Activated T-cell treated with anti-CD3 and anti-CD28 coated beads for 48 hours (primary cell): Measurements from ENCODE around the gene NR2F6.
"Not testable (repeated sequence)": the region's sequence is repeated elsewhere in the genome, so short reads cannot be mapped to it uniquely, and the experiment has no call there.

Experiments used
- DNase-seq: peaks from one replicate; pipeline ENCODE4 v3.0.0-alpha.2; 2020; ENCODE audit warnings: low read depth

Gene NR2F6

DNA sequence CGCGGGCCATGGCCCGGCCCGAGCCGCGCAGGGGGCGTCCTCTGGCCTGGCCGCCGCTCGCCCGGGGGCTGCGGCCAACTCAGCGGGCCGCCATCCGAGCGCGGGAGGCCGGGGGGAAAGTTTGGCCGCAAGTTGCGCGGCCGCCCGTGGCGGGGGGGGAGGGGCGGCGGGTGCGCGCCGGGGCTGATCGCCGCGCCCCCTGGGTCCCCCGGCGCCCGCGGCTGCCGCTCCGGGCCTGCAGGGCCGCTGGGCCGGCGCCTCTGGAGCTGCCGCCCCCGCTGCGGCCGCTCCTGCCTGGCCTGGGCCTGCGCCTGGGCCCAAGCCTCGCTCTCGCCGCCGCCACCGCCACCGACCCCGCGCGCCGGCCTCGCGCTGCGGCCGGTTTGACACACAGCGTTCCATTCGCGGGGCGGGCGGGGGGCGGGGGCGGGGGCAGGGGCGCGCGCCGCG lies at the start of gene NR2F6:
Gene NR2F6, minus strand, starts transcription at position 385 of the 450 bp plus-strand sequence. CDS start 699 bp downstream, outside the sequence.
- DNase-seq: no peak

DNA sequence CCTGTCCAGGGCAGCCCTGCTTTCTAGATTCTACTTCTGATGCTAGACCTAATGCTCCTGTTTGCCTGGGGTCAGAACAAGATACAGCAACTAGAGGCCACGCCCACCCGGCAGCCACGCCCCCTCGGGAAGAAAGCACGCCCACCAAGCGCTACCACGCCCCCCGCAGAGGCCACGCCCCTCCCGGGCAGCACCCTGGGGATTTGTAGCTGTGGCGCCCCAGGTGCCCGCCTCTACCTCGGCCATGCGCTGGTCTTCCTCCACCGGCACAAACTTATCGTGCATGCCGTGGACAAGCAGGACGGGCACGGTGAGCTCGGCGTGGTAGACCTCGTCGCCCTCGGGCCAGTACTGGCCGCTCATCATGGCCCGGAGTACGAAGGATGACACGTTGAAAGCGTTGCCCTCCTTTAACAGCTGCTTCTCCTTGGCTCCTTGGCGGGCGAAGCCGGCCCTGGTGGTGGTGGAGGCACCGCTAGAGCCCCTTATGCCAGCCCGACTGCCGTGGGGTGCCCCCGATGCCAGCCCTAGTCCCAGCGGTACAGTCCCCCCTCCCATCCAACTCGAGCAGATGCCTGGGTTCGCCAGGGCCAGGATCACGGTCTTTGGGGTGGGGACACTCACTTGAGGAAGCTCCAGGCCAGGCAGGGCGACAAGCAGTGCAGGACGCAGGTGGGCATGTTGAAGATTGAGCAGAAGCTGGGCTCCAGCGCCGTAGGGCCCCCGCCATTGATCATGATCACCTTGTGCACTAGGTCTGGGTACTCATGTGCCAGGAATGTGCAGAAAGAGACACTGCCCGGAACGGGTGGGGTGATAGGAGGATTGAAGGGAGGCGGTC lies 48.6 kb upstream of the NR2F6 start:
- DNase-seq: peak; percentile 66

DNA sequence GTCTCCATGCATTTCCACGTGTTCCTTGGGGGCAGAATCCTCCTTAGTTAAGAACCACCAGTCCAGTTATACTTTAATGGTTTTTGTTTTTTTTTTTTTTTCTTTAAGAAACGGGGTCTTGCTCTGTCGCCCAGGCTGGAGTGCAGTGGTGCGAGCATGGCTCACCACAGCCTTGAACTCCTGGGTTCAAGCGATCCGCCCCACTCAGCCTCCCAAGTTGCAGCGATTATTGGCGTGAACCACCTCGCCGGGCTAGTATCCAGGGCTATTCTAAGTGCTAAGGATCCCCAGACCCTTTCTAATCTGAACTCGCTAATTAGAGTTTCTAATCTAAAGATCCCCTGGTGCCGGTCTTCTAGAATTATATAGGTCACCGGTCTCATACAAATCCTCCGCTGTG lies 47.9 kb upstream of the NR2F6 start:
- DNase-seq: no peak

DNA sequence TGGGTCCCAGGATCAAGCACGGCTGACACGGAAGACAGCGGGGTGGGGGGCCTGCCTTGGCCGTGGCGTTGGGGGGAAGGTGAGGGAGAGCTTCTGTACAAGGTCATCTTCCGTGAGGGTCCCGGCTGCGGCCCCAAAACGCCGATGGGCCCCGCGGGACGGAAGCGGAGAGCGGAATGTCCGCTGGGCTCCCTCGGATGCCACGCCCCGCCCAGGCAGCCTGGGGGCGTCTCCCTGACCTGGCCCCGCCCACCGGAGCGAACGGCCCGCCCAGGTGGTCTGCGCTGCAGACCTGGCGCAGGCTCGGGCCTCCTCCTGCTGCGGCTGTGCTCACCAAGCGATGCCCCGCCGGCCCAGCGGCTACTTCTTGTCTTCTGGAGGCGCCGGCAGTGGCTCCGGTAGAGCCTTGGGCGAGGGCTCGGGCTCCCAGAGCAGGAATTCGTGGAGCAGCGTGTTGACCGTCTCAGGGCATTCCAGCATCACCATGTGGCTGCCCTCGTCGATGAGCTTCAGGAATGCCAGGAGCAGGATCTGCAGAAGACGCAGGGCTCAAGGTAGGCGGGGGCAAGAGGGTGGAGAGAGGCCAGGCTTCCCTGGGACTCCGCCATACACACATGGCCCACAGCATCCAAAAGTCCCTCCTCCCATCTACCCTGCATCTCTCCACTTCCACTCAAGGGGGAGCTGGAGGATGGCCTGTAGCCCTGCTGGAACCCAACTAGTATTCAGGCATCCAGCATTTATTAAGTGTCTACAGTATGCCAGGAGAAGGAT lies 46.8 kb upstream of the NR2F6 start:
- DNase-seq: peak; percentile 83

DNA sequence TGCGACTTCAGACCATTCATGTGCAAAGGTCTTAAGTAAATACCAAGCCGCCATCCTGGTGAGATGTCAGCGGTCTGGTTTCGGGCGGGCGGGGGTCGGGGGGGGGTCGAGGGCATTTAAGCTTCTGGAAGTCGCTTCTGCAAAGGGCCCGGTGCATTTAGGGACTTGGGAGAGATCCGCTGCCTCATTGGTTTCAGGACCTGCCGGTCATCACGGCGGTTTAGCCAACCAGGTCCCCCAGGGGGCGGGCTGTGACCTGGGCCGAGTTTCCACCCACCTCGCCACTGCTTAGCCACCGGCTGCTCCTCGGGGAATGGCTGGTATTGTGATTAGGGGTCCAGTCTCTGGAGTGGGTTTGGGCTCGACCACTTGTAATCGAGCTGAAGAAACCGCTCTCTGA lies 43.8 kb upstream of the NR2F6 start:
- peak; percentile 68 for DNase-seq

DNA sequence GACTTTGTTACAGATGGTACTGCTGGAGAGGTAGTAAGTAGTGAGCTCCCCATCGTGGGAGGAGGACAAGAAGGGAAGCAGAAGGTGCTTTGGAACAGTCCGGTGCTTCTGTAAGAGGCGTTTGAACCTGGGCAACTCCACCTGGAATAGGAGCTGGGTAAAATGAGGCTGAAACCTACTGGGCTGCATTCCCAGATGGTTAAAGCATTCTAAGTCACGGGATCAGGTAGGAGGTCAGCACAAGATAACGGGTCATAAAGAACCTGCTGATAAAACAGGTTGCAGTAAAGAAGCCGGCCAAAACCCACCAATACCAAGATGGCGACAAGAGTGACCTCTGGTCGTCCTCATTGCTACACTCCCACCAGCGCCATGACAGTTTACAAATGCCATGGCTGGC lies 41.0 kb upstream of the NR2F6 start:
- no peak for DNase-seq

DNA sequence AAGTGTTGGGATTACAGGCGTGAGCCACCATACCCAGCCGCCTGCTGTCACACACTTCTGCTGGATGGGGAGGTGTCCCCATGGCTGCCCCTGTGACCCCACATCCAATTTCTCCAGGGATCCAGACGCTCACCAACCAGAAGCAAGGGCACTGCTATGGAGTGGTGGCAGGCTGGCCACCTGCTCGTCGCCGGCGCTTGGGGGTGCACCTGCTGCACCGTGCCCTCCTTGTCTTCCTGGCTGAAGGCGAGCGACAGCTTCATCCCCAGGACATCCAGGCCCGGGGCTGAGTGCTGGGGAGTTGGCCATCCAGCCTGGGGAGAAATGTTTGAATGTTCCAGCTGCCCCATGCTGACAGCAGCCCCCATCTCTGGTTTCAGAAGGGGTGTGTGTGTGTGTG lies 40.5 kb upstream of the NR2F6 start:
- no peak for DNase-seq

DNA sequence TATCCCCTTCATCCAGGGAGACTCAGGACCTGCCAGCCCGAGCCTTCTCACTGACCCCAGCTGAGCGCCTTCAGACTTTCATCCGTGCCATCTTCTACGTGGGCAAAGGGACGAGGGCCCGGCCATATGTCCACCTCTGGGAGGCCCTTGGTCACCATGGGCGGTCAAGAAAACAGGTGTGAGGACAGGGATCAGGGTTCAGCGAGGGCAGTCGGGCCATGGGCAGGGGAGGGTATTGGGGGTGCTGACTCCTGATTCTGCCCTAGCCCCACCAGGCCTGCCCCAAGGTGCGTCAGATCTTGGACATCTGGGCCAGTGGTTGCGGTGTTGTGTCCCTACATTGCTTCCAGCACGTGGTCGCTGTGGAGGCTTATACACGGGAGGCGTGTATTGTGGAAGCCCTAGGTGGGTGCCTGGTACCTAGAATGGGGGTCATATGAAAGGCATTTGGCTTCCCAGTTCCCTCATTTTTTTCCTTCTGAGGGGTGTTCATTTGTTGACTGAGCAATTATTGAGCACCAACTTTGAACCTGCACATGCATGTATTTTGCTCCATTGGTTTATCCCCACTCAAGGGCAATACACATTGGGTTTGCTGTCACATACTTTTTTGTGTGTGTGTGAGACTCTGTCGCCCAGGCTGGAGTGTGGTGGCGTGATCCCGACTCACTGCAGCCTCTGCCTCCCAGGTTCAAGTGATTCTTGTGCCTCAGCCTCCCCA lies 39.9 kb upstream of the NR2F6 start:
- DNase-seq: no peak

DNA sequence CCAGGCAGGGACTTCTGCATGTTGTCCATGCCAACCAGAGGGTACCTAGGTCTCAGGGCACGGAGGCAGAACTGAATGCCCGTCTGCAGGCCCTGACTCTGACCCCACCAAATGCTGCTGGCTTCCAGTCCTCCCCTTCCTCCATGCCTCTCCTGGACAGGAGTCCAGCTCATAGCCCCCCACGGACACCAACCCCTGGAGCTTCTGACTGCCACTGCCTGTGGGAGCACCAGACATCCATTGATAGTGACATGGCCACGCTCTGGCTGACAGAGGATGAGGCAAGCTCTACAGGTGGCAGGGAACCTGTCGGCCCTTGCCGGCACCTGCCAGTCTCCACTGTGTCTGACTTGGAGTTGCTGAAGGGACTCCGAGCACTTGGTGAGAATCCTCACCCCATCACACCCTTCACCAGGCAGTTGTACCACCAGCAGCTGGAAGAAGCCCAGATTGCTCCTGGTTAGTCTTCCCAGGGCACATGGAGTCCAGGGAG lies 37.8 kb upstream of the NR2F6 start:
- no peak for DNase-seq

DNA sequence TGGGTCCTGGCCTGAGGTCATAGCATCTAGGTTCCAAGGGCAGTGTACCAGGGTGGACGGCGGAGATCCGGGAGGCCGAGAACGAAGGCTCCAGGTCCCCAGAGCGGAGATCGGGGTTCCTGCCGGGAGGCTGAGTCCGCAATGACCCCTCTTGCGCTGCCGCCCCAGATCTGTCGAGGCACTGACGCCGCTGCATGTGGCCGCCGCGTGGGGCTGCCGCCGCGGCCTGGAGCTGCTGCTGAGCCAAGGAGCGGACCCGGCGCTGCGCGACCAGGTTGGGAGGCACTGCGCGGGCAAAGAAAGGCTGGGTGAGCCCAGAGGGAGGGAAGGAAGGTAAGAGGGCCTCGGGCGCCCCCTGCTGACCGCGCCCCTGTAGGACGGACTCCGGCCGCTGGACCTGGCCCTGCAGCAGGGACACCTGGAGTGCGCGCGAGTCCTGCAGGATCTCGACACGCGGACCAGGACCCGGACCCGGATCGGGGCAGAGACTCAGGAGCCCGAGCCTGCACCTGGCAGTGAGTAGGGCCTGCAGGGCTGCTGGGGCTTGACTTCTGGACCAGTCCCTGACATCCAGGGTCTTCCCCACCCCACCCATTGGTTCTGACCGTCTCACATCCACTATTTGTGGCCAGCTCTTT lies 36.9 kb upstream of the NR2F6 start:
- DNase-seq: peak; percentile 79

DNA sequence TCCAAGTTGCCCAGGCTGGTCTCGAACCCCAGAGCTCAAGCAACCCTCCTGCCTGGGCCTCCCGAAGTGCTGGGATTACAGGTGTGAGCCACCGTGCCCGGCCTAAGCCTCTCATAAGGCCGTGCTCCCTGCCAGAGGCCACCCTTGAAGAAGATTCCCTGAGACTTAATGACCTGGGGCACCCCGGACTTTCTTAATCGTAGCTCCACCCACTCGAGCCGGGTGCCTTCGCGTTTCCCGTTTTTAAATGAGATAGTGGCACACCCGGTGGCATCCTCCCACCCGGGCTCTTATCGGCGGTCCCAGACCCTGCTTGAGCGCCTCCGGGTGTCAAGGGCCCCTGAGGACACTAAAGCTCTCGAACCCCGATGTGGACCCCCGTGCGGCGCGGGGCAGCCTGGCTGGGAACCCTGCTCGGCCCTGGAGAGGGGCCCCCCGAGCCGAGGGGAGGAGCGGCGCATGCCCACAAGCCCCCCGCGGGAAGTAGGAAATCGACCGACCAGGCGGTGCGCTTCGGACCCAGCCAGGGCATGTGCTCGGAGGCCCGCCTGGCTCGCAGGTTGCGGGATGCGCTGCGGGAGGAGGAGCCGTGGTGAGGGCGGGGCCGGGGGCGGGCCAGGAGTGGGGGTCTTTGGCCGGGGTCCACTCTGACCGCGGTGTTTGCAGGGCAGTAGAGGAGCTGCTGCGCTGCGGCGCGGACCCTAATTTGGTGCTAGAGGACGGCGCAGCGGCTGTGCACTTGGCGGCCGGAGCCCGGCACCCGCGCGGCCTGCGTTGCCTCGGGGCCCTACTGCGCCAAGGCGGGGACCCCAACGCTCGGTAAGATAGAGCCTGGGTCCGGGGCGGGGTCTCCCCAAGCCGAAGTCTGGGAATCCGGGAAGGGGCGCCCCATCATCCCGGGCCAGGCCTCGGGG lies 35.9 kb upstream of the NR2F6 start, which contains the start of gene ANKLE1:
Gene ANKLE1, plus strand, starts transcription at position 511 of the 914 bp plus-strand sequence. Its CDS starts 20 bp downstream, at position 531.
- DNase-seq: peak; percentile 53

DNA sequence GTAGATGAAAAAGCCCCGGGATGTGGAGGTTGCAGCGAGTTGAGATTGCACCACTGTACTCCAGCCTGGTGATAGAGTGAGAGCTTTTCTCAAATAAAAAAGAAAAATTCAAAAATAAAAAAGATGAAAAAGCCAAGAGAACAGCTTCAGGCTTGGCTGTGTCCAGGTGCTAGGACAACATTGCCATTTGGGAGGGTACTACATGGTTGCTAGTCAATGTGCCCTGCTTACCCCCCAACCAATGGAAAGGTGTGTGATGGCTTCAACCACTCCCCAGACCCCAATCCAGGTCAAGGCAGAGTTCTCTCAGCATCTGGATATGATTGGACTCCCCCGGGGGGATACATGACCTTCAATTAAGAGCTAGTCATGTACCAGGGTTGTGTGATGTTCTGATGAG lies 33.7 kb upstream of the NR2F6 start:
- DNase-seq: no peak

DNA sequence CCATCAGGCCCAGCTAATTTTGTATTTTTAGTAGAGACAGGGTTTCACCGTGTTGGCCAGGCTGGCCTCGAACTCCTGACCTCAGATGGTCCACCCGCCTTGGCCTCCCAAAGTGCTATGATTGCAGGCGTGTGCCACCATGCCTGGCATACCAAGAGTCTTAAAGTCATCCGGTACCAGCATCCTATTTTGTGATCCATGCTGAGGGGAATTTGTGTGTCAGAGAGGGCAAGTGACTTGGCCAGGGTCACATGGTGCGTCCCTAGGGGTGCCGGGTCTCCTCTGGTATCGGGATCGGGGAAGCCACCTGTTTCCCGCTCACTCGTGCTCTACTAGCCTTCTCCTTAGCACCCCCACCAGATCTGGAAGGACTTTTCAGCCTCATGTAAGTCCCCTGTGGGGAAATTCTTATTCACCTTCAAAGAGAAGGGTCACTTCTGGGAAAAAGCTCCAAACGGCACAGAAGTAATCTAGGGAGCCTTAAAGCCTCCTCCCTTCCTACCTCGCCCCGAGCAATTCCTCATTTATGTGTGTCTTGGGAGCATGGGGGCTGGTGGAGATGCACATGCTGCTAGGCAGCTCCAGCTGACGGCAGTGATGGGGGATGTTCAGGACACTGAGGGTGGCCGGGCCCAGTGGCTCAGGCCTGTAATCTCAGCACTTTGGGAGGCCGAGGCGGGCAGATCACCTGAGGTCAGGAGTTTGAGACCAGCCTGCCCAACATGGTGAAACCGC lies 29.9 kb upstream of the NR2F6 start:
- DNase-seq: no peak

DNA sequence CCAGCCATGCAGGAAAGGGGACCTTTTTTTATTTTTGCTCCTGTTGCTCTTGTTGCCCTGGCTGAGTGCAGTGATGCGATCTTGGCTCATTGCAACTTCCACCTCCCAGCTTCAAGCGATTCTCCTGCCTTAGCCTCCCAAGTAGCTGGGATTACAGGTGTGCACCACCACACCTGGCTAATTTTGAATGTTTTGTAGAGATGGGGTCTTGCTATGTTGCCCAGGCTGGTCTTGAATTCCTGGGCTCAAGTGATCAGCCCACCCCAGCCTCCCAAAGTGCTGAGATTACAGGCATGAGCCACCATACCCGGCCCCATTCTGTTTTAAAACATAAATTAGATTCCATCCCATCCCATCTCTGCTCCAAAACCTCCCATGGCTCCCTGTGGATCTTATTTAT lies 29.2 kb upstream of the NR2F6 start:
- DNase-seq: not testable (repeated sequence)

DNA sequence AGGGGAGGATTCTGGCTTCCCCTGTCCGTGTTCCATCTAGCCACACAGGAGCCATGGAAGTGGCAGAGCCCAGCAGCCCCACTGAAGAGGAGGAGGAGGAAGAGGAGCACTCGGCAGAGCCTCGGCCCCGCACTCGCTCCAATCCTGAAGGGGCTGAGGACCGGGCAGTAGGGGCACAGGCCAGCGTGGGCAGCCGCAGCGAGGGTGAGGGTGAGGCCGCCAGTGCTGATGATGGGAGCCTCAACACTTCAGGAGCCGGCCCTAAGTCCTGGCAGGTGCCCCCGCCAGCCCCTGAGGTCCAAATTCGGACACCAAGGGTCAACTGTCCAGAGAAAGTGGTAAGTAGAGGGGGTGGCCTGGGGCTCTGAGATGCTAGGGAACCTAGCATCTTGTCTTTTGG lies 23.0 kb upstream of the NR2F6 start:
- DNase-seq: no peak

DNA sequence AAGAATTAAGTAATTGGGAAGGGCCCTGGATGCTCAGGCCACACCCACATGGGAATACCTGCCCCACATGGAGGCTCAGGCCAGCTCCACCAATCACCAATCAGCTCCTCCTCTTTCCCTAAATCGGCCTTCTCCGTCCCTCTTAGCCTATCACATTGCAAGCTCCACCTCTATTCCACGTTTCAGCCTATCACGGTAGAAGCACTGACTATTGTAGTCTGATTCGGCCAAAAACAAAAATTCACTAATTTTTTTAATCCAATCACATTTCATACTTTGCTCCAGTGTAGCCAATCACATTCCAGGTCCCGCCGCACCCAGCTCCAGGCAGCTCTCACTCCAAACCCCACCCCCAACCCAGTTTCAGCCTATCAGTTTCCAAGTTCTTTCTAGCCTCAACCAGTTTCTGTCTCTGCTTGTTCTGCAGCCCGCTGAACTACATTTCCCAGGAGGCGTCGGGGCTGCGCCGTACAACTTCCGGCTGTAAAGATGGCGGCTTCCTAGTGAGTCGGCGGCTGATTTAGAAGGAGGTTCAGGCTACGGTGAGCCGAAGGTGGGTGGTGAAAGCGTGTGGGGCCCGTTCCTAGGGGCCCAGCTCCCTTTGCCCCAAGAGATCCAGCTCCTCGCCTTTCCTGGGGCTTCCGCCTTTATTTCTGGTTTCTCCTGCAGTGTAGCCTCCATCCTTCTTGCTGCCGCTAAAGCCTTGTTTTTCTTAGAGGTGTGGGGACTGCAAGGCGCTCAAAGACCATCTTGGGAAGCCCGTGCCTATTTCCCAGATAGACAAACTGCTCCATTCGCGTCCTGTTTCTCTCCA lies 21.5 kb upstream of the NR2F6 start, which contains the start of gene BABAM1:
Gene BABAM1, plus strand, starts transcription at position 469 of the 814 bp plus-strand sequence. CDS start 1,364 bp downstream, outside the sequence.
- peak; percentile 89 for DNase-seq

DNA sequence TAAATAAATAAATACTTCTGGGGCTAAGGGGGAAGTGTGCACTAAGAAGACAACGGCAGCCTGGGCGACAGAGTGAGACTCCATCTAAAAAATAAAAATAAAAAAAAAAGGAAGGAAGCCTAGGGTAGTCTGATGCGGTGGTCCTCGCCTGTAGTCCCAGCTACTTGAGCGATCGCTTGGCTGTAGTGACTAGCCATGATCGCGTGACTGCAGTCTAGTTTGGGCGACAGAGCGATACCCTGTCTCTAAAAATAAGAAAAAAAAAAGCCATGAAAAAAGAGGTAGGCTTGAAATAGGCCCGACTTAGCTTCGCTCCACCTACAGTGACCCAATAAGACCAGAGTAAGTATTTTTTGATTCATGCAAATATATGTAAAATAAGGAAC lies 20.9 kb upstream of the NR2F6 start:
- peak; percentile 8 for DNase-seq

DNA sequence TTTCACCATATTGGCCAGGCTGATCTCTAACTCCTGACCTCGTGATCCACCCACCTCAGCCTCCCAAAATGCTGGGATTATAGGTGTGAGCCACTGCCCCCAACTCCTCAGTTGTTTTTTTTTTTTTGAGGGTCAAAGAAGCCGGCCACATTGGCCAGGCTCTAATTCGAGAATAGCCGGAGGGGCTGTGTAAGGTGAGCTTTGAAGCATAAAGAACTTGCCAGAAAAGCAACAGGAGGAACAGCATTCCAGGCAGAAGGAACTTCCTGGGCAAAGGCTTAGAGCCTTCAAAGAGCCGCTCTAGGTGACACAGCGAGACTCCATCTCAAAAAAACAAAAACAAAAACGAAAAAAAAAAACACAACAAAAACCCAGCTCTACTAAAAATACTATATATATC lies 20.3 kb upstream of the NR2F6 start:
- DNase-seq: no peak

DNA sequence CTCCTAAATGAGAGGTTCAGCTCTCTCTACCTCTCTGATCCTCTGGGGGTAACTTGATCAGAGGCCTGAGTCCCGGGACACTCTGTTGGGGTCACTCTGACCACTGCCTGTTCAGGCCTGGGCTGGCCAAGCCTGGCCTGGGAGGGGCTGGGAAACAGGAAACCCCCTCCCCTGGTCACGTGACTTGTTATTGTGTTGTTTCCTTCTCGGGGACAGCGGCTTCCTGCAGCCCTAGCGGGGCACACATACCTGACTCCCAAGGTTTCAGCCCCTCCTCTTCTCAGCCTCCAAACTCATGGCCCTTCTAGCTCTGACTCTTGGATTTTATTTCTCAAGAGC lies 18.9 kb upstream of the NR2F6 start, which contains the start of gene USHBP1:
Gene USHBP1, minus strand, starts transcription at position 105 of the 339 bp plus-strand sequence. CDS start 446 bp downstream, outside the sequence.
- no peak for DNase-seq
